Spleen (tissue), 11 donors: ENCODE data around the gene SORBS2. TPM values are rescaled to one million over a fixed set of nuclear protein-coding genes. Genes with fewer than 3 reads are reported as not detected.

ENCODE experiments used
- DNase-seq: peaks from one replicate; pipeline ENCODE4 v3.0.0-alpha.2; 2020
- H3K27ac ChIP-seq, 8 donors: fragments of 200-600 bp; sonication (generic) in 7 of 8; 1 replicate in 4 of 8; 2 replicates in 4 of 8; pipeline versions ENCODE4 v1.5.0 to v1.8.0; 2016 to 2021; ENCODE audit warnings: inconsistent platforms in 4 of 8, mild to moderate bottlenecking in 4 of 8, moderate library complexity in 1 of 8
- H3K27me3 ChIP-seq, 7 donors: fragments of 200-600 bp; sonication (generic) in 6 of 7; replicated peaks in 1 of 7; 1 replicate in 4 of 7; 2 replicates in 3 of 7; pipeline versions ENCODE4 v1.5.0 to v1.8.0; 2016 to 2021; ENCODE audit warnings: inconsistent platforms in 3 of 7, mild to moderate bottlenecking in 1 of 7
- H3K36me3 ChIP-seq, 6 donors: fragments of 200-600 bp; sonication (generic) in 5 of 6; 1 replicate in 4 of 6; 2 replicates in 2 of 6; pipeline versions ENCODE4 v1.5.0 to v1.8.0; 2016 to 2021; ENCODE audit warnings: inconsistent platforms in 2 of 6
- H3K4me1 ChIP-seq, 6 donors: fragments of 200-600 bp; sonication (generic) in 5 of 6; 1 replicate in 3 of 6; 2 replicates in 3 of 6; pipeline versions ENCODE4 v1.5.0 to v1.8.0; 2016 to 2021; ENCODE audit warnings: inconsistent platforms in 3 of 6
- H3K4me3 ChIP-seq, 8 donors: fragments of 200-600 bp; sonication (generic) in 7 of 8; 1 replicate in 4 of 8; 2 replicates in 4 of 8; pipeline versions ENCODE4 v1.5.0 to v1.8.0; 2016 to 2021; ENCODE audit warnings: inconsistent platforms in 4 of 8, mild to moderate bottlenecking in 4 of 8, moderate library complexity in 2 of 8
- H3K9me3 ChIP-seq, 8 donors: fragments of 200-600 bp; sonication (generic) in 7 of 8; 1 replicate in 4 of 8; 2 replicates in 4 of 8; pipeline versions ENCODE4 v1.5.0 to v1.8.0; 2016 to 2021; ENCODE audit warnings: inconsistent platforms in 4 of 8
- POLR2A ChIP-seq, 3 donors: fragments of 450-650 bp; IDR thresholded peaks; one replicate each; pipeline ENCODE4 v1.5.1; 2017; ENCODE audit warnings: antibody characterized with exemption in 3 of 3, mild to moderate bottlenecking in 1 of 3
- POLR2AphosphoS5 ChIP-seq, 3 donors: sonication (generic); formaldehyde crosslinking; IDR thresholded peaks; one replicate each; pipeline ENCODE4 v1.5.1; 2017; ENCODE audit warnings: antibody characterized with exemption in 3 of 3
- WGBS, 5 donors: extraction: QIAGEN DNeasy Blood & Tissue Kit in 3 of 5; methylation state at CpG; one replicate each; pipeline versions ENCODE4 v1.1.5 to v1.1.7; 2013 to 2018; 5-methylcytosine and 5-hydroxymethylcytosine counted together
- intact Hi-C: fragments of 100-400 bp; cut with DNase I; formaldehyde crosslinking; loops from one replicate; pipeline ENCODE4 v1.15.0; 2023; ENCODE audit warnings: low total_unique reads
- polyA plus RNA-seq, 3 donors: library from polyadenylated mRNA; stranded (reverse); fragments of 200-250 nt; gene quantifications; one replicate each; pipeline ENCODE4 v1.2.1, GENCODE V29; 2013
- total RNA-seq, 7 donors: library from RNA; depleted of rRNA in 3 of 7; stranded (reverse); fragments of >200 nt in 3 of 7; fragmentation: NEBNext Ultra II Directional in 4 of 7; extraction: Animal tissue kit (Norgen Biotek cat#: 25700) in 4 of 7; gene quantifications; one replicate each; pipeline versions ENCODE4 v1.1.0 to v1.2.1, GENCODE V29; 2016 to 2021
- TF ChIP-seq, protein P1 (sequence below), 11 experiments: fragments of 200-600 bp in 7 of 11; fragments of 450-650 bp in 4 of 11; sonication (generic) in 4 of 11; IDR thresholded peaks in 8 of 11; conservative IDR thresholded peaks in 3 of 11; 1 replicate in 7 of 11; 2 replicates in 4 of 11; pipeline versions ENCODE4 v1.4.0 to v1.8.0; 2016 to 2021; ENCODE audit warnings: antibody characterized with exemption in 11 of 11, inconsistent platforms in 4 of 11, mild to moderate bottlenecking in 1 of 11
- donor health status: healthy with polysubstance abuse.
- donor health status: DM: no; HTN: no; CAD: no; lungs with moderate emphysema.
- donor health status: DM: no; HTN: no; CAD: no.
- donor health status: Bipolar disorder and iron deficiency.
- donor health status: healthy.
- donor health status: DM: no; HTN: no; CAD: no.
- donor health status: DM: yes; HTN: yes; CAD: no.

The SORBS2 gene
- total and polyA plus RNA-seq, 10 donors: 5.9 to 128 (median 84.8) TPM

DNA sequence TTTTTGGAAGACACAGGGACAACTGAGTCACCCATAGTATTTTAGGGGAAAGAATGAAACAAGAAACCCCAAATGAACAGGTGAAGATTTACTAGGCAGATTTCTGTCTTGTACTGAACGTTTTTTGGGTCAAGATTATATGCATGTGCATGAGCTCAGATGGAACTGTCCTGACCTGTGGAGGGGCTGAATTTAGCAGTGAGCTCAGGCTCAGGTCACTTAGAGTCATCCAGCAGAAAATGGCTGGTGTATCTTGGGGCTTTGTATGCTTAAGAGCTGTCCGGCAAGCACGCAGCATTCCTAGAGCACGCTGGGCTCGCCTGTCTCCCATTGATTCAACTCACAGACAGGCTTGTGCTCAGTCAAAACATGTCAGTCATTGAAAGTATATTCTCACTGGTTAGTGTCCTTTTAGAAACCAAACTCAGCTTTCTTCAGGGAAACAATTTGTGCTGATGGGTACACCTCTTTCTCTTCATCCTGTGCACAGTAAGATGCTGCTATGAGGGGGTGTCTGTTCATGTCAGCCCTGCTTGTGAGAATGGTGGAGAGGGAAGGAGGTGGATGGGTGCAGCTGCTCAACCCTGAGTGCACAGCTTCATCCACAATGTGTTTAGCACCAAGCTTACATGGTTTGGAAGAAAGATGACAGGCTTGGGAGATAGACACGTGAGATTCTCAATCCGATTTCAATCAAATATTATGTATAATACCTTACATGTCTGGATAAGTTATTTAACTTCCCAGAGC lies 229.2 kb downstream of the SORBS2 start:
- Histone ChIP-seq H3K4me1 (peaks cover 0 to 8% (median 0%) of the 10 kb centered on the region in 6 donors), H3K4me3 (no peak overlapping the region), H3K36me3 (peaks cover 0 to 9% (median 0%) of the 10 kb centered on the region in 6 donors), H3K27ac (no peak overlapping the region), H3K27me3 (peaks cover 0 to 24% (median 0%) of the 10 kb centered on the region in 7 donors), H3K9me3 (no peaks in the 10 kb centered on the region)
- intact Hi-C loops: no loop called here
- no peak for DNase-seq
- TF ChIP-seq POLR2AphosphoS5 (IDR thresholded peaks at IDR 0.05) (no peak), POLR2A (IDR thresholded peaks at IDR 0.05) (no peak)
- TF ChIP-seq, protein P1, sequence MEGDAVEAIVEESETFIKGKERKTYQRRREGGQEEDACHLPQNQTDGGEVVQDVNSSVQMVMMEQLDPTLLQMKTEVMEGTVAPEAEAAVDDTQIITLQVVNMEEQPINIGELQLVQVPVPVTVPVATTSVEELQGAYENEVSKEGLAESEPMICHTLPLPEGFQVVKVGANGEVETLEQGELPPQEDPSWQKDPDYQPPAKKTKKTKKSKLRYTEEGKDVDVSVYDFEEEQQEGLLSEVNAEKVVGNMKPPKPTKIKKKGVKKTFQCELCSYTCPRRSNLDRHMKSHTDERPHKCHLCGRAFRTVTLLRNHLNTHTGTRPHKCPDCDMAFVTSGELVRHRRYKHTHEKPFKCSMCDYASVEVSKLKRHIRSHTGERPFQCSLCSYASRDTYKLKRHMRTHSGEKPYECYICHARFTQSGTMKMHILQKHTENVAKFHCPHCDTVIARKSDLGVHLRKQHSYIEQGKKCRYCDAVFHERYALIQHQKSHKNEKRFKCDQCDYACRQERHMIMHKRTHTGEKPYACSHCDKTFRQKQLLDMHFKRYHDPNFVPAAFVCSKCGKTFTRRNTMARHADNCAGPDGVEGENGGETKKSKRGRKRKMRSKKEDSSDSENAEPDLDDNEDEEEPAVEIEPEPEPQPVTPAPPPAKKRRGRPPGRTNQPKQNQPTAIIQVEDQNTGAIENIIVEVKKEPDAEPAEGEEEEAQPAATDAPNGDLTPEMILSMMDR (IDR thresholded peaks at IDR 0.05 in 8 of 11, conservative IDR thresholded peaks at IDR 0.05 in 3 of 11): no peak
- WGBS, 5 donors: 71 to 86% (median 83%) methylated on average over 7 of the region's 7 CpGs

DNA sequence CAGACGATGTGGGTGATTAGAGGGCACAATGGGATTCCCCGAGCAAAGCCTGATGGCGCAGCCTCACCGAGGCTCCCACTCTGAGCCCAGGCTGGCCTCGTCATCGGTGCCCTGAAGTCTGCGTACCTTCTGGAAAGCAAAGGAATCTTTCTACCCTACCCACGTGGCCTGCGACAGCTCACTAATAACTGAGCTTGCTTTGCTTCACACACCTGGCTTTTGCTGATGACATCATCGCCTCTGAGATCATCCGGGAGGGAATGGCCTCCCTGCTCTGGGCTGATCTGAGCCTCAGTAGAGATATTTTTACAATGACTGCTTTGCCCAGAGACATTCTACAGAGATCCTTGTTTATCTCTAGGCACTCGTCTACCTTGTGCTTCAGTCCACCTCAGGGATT lies 231.3 kb downstream of the SORBS2 start:
- intact Hi-C loops: no loop called here
- Histone ChIP-seq H3K4me1 (no peaks in the 10 kb centered on the region), H3K27me3 (peaks cover 0 to 6% (median 0%) of the 10 kb centered on the region in 7 donors), H3K9me3 (no peaks in the 10 kb centered on the region), H3K4me3 (no peak overlapping the region), H3K36me3 (no peaks in the 10 kb centered on the region), H3K27ac (no peak overlapping the region)
- DNase-seq: no peak
- WGBS, 5 donors: 86 to 95% (median 89%) methylated on average over 12 of the region's 12 CpGs
- TF ChIP-seq, protein P1 (IDR thresholded peaks at IDR 0.05 in 8 of 11, conservative IDR thresholded peaks at IDR 0.05 in 3 of 11): no peak
- no peak for TF ChIP-seq POLR2AphosphoS5 (IDR thresholded peaks at IDR 0.05)
- no peak for TF ChIP-seq POLR2A (IDR thresholded peaks at IDR 0.05)

DNA sequence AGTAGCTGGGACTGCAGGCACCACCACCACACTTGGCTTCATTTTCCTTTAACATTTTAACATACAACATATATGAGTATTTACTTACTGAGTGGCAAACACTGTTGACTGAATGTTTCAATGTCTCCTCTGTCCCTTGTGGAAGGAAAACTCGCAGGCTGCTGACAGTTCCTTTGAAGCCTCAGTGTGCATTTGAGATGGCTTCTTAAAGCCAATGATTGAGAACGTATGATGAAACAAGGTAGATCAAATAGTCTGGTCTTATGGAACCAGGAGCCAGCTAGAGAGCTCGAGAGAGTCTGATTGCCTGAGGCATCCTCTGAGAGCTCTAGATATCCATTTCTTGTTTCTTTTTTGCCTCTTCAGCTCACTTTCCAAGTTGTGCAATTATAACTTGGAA lies 233.7 kb downstream of the SORBS2 start:
- TF ChIP-seq, protein P1 (IDR thresholded peaks at IDR 0.05 in 8 of 11, conservative IDR thresholded peaks at IDR 0.05 in 3 of 11): no peak
- TF ChIP-seq POLR2A (IDR thresholded peaks at IDR 0.05) (no peak), POLR2AphosphoS5 (IDR thresholded peaks at IDR 0.05) (no peak)
- Histone ChIP-seq H3K27ac (no peak overlapping the region), H3K4me3 (no peak overlapping the region), H3K27me3 (no peaks in the 10 kb centered on the region), H3K4me1 (peaks cover 0 to 5% (median 0%) of the 10 kb centered on the region in 6 donors), H3K36me3 (no peaks in the 10 kb centered on the region), H3K9me3 (no peaks in the 10 kb centered on the region)
- intact Hi-C loops: no loop called here
- DNase-seq: no peak
- WGBS, 5 donors: 71 to 87% (median 78%) methylated on average over 3 of the region's 3 CpGs
